Trophoblast cell (in vitro differentiated cells and primary cell): ENCODE data around the gene UFC1.

Experiments
- DNase-seq, 2 donors: peaks; one replicate each; pipeline ENCODE4 v3.0.0-alpha.2; 2016
- H2AFZ ChIP-seq: 2 replicates; pipeline ENCODE4 v1.6.1; 2013; ENCODE audit warnings: low read length, moderate library complexity, mild to moderate bottlenecking; ENCODE audit not compliant: insufficient read depth, poor library complexity
- H2AK5ac ChIP-seq: 2 replicates; pipeline ENCODE4 v1.6.1; 2013; ENCODE audit warnings: mild to moderate bottlenecking, low read length
- H2BK120ac ChIP-seq: 2 replicates; pipeline ENCODE4 v1.6.1; 2013; ENCODE audit warnings: low read length, mild to moderate bottlenecking, moderate library complexity; ENCODE audit not compliant: insufficient read depth, poor library complexity
- H2BK12ac ChIP-seq: 2 replicates; pipeline ENCODE4 v1.6.1; 2013; ENCODE audit warnings: mild to moderate bottlenecking, low read length, moderate library complexity
- H2BK5ac ChIP-seq: 2 replicates; pipeline ENCODE4 v1.6.1; 2013; ENCODE audit warnings: low read length, low read depth, moderate library complexity, mild to moderate bottlenecking; ENCODE audit not compliant: poor library complexity
- H3K14ac ChIP-seq: 2 replicates; pipeline ENCODE4 v1.6.1; 2013; ENCODE audit warnings: mild to moderate bottlenecking, low read length
- H3K18ac ChIP-seq: 2 replicates; pipeline ENCODE4 v1.6.1; 2013; ENCODE audit warnings: mild to moderate bottlenecking, low read length
- H3K23ac ChIP-seq: 2 replicates; pipeline ENCODE4 v1.6.1; 2013; ENCODE audit warnings: low read length
- H3K27ac ChIP-seq: 2 replicates; pipeline ENCODE4 v1.5.1; 2013; ENCODE audit warnings: low read depth, mild to moderate bottlenecking, inconsistent platforms, low read length, moderate library complexity
- H3K27me3 ChIP-seq: 2 replicates; pipeline ENCODE4 v1.6.1; 2013; ENCODE audit warnings: inconsistent platforms, mild to moderate bottlenecking, low read length, moderate library complexity; ENCODE audit not compliant: insufficient read depth
- H3K36me3 ChIP-seq, 2 experiments: 1 replicate in 1 of 2; 2 replicates in 1 of 2; pipeline ENCODE4 v1.6.1; 2013; ENCODE audit warnings: low read length in 2 of 2, mild to moderate bottlenecking in 2 of 2, moderate library complexity in 1 of 2; ENCODE audit not compliant: insufficient read depth in 2 of 2, control insufficient read depth in 1 of 2
- H3K4ac ChIP-seq: 2 replicates; pipeline ENCODE4 v1.6.1; 2013; ENCODE audit warnings: low read depth, mild to moderate bottlenecking, low read length, moderate library complexity
- H3K4me1 ChIP-seq, 2 experiments: 1 replicate in 1 of 2; 2 replicates in 1 of 2; pipeline ENCODE4 v1.6.1; 2013; ENCODE audit warnings: low read length in 2 of 2, mild to moderate bottlenecking in 2 of 2, moderate library complexity in 1 of 2; ENCODE audit not compliant: insufficient read depth in 2 of 2, control insufficient read depth in 1 of 2
- H3K4me2 ChIP-seq: 2 replicates; pipeline ENCODE4 v1.6.1; 2013; ENCODE audit warnings: inconsistent platforms, mild to moderate bottlenecking, low read length, moderate library complexity
- H3K4me3 ChIP-seq: 2 replicates; pipeline ENCODE4 v1.5.1; 2013; ENCODE audit warnings: mild to moderate bottlenecking, low read depth, low read length, inconsistent platforms
- H3K79me1 ChIP-seq: one replicate; pipeline ENCODE4 v1.6.1; 2013; ENCODE audit warnings: low read length
- H3K79me2 ChIP-seq: 2 replicates; pipeline ENCODE4 v1.6.1; 2013; ENCODE audit warnings: low read length, mild to moderate bottlenecking; ENCODE audit not compliant: control insufficient read depth, insufficient read depth, poor library complexity
- H3K9ac ChIP-seq: 2 replicates; pipeline ENCODE4 v1.6.1; 2013; ENCODE audit warnings: mild to moderate bottlenecking, low read length
- H3K9me3 ChIP-seq: 2 replicates; pipeline ENCODE4 v1.6.1; 2013; ENCODE audit warnings: low read depth, mild to moderate bottlenecking, control low read depth, inconsistent platforms, low read length; ENCODE audit not compliant: insufficient read depth
- H4K12ac ChIP-seq: 2 replicates; pipeline ENCODE4 v1.6.1; 2013; ENCODE audit warnings: low read depth, mild to moderate bottlenecking, low read length, moderate library complexity
- H4K8ac ChIP-seq: 2 replicates; pipeline ENCODE4 v1.6.1; 2013; ENCODE audit warnings: low read depth, mild to moderate bottlenecking, low read length, moderate library complexity
- H4K91ac ChIP-seq: one replicate; pipeline ENCODE4 v1.6.1; 2013; ENCODE audit warnings: low read depth, mild to moderate bottlenecking, low read length, moderate library complexity
- WGBS: extraction: QIAGEN DNeasy Blood & Tissue Kit; methylation state at CpG from one replicate; pipeline ENCODE4 v1.1.7; 2013; ENCODE audit warnings: missing lambda C conversion rate; ENCODE audit not compliant: insufficient read length, insufficient coverage; ENCODE audit errors: extremely low coverage; 5-methylcytosine and 5-hydroxymethylcytosine counted together

The UFC1 gene

DNA sequence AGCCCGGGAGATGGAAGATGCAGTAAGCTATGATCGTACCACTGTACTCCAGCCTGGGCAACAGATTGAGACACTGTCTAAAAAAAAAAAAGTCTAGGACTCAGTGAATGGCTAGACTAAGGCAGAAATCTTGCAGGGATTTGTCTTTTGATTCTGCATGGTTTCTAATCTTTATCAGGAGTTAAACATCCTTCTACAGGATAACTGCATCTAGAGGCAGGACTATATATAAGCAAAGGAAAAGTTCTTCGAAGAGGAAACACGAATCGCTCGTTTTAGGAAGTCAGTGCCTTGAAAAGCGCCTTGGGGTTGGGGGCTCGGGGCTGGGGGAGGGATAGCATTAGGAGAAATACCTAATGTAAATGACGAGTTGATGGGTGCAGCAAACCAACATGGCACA, 602 bp upstream of the UFC1 start:
- no peak overlapping the region for H3K4me3 ChIP-seq
- H3K18ac ChIP-seq: no peak overlapping the region
- H4K91ac ChIP-seq: no peak overlapping the region
- no CpG with 5 or more reads among the region's 9 CpGs for WGBS
- no peaks in the 10 kb centered on the region for H3K9me3 ChIP-seq
- H3K27ac ChIP-seq: no peak overlapping the region
- H3K4ac ChIP-seq: no peak overlapping the region
- H3K4me1 ChIP-seq: peaks cover 2 to 4% of the 10 kb centered on the region in 2 experiments
- no peak overlapping the region for H2BK5ac ChIP-seq
- no peak overlapping the region for H3K23ac ChIP-seq
- H2BK12ac ChIP-seq: no peak overlapping the region
- H4K8ac ChIP-seq: peak overlapping the region; percentile 84
- H3K79me2 ChIP-seq: peaks cover 5% of the 10 kb centered on the region
- H3K36me3 ChIP-seq: peaks cover 3 to 10% of the 10 kb centered on the region in 2 experiments
- H4K12ac ChIP-seq: no peak overlapping the region
- no peak overlapping the region for H3K14ac ChIP-seq
- no peak overlapping the region for H2AFZ ChIP-seq
- peak overlapping the region; percentile 46 for H3K4me2 ChIP-seq
- no peaks in the 10 kb centered on the region for H3K27me3 ChIP-seq
- peak in 1 of 2 donors; percentile 37 for DNase-seq
- H3K79me1 ChIP-seq: peaks cover 6% of the 10 kb centered on the region
- no peak overlapping the region for H2BK120ac ChIP-seq
- H3K9ac ChIP-seq: no peak overlapping the region
- no peak overlapping the region for H2AK5ac ChIP-seq

DNA sequence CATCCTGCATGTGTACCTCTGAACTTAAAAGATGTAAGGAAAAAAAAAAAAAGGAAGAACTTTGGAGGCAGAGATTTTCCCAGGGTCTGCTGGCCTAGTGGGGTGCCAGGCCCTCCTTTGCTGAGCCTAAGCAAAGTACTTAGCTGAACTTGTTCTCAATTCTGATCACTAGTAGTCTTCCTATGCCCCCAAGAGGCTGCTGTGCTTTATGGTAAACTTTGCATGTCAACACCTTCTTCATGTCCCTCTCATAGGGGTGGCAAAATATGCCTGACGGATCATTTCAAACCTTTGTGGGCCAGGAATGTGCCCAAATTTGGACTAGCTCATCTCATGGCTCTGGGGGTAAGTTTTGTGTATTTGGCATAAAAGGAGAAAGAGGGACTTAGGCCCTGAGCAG, 4.1 kb downstream of the UFC1 start:
- peaks cover 2% of the 10 kb centered on the region for H3K9me3 ChIP-seq
- H2AK5ac ChIP-seq: no peak overlapping the region
- H3K27me3 ChIP-seq: no peaks in the 10 kb centered on the region
- H3K4me2 ChIP-seq: no peak overlapping the region
- H3K14ac ChIP-seq: no peak overlapping the region
- H3K27ac ChIP-seq: no peak overlapping the region
- no peak overlapping the region for H3K4ac ChIP-seq
- H2BK120ac ChIP-seq: no peak overlapping the region
- H3K23ac ChIP-seq: no peak overlapping the region
- peaks cover 20 to 43% of the 10 kb centered on the region in 2 experiments for H3K36me3 ChIP-seq
- no peak overlapping the region for H4K91ac ChIP-seq
- H3K4me3 ChIP-seq: no peak overlapping the region
- peaks cover 14% of the 10 kb centered on the region for H3K79me1 ChIP-seq
- H3K18ac ChIP-seq: no peak overlapping the region
- DNase-seq: no peak
- H3K9ac ChIP-seq: no peak overlapping the region
- peaks cover 12% of the 10 kb centered on the region for H3K79me2 ChIP-seq
- H2BK12ac ChIP-seq: no peak overlapping the region
- WGBS: no CpG with 5 or more reads among the region's 1 CpG
- H4K12ac ChIP-seq: no peak overlapping the region
- H3K4me1 ChIP-seq: peaks cover 11 to 13% of the 10 kb centered on the region in 2 experiments
- no peak overlapping the region for H2BK5ac ChIP-seq
- H2AFZ ChIP-seq: no peak overlapping the region
- H4K8ac ChIP-seq: no peak overlapping the region

DNA sequence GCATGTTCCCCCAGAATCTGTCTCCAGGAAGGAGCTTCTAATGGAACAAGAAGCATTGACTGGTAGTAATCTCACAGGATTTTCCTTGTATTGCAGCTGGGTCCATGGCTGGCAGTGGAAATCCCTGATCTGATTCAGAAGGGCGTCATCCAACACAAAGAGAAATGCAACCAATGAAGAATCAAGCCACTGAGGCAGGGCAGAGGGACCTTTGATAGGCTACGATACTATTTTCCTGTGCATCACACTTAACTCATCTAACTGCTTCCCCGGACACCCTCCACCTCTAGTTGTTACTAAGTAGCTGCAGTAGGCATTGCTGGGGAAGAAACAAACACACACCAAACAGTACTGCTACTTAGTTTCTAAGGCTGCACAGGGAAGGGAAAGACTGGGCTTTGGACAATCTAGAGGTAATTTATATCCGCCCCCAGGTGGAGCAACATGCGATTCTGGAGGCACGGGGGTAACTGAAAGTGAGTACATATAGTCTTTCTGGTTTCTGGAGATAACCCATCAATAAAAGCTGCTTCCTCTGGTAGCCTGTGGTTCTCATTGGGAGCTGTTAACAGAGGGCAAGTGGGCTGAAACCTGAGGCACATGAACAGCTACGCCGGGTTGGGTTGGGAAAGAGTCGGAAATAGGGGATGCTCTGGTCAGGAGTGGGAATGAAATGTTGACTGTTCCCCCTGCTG, 4.7 kb downstream of the UFC1 start:
- no peak overlapping the region for H2BK120ac ChIP-seq
- no peak overlapping the region for H3K9ac ChIP-seq
- peak overlapping the region; percentile 33 for H4K91ac ChIP-seq
- H3K4me2 ChIP-seq: peak overlapping the region; percentile 68
- WGBS: no CpG with 5 or more reads among the region's 9 CpGs
- H3K4ac ChIP-seq: no peak overlapping the region
- H3K14ac ChIP-seq: no peak overlapping the region
- peaks cover 12% of the 10 kb centered on the region for H3K79me2 ChIP-seq
- no peak overlapping the region for H2BK5ac ChIP-seq
- no peak overlapping the region for H2AK5ac ChIP-seq
- H3K27ac ChIP-seq: peak overlapping the region; percentile 7
- no peak overlapping the region for H3K18ac ChIP-seq
- no peak overlapping the region for H2AFZ ChIP-seq
- H3K79me1 ChIP-seq: peaks cover 14% of the 10 kb centered on the region
- H3K4me1 ChIP-seq: peaks cover 11 to 13% of the 10 kb centered on the region in 2 experiments
- no peak overlapping the region for H3K23ac ChIP-seq
- H3K4me3 ChIP-seq: no peak overlapping the region
- peak overlapping the region; percentile 91 for H4K8ac ChIP-seq
- H2BK12ac ChIP-seq: no peak overlapping the region
- H3K36me3 ChIP-seq: peaks cover 22 to 47% of the 10 kb centered on the region in 2 experiments
- DNase-seq: no peak
- peaks cover 2% of the 10 kb centered on the region for H3K9me3 ChIP-seq
- no peaks in the 10 kb centered on the region for H3K27me3 ChIP-seq
- peak overlapping the region; percentile 68 for H4K12ac ChIP-seq

DNA sequence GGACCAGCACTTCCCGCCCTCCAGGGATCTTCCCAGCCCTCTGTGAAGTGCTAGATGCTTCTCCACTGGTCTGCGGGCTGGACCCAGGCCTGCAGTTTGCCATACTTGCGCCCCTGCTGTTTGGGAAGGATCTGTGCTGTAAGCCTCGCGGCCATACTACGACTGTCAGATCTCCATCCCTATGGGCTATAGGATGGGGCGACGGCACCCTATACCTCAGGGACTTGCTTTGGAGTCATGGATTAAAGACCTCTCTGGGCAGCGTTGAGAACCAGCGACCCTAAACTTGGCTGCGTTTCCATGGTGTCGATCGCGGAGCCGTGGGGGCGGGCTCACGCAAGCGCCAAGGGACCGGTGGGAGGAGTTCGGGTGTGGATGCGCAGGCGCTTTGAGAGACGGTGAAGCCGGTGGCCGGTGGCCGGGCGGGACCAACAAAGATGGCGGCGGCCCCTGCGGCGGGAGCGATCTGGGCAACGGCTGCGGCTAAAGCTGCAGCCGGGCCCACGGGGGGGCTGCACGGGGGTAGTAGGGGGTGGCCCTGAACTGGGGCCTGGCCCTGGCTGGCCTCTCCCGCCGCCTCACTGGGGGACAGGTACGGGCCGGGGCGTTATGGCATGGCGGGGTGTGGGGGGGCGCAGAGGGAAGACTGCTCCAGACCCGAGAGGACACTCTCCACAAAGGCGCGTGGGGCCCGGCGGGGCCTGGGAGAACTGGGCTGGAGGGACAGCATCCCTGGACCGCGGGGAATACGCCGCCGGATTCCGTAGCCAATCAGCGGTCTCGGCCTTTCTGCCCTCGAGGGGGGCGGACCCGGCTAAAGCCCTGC, 5.5 kb downstream of the UFC1 start, which contains the start of gene USP21:
TSS of gene USP21 (plus strand) at position 414 of the 826 bp plus-strand sequence. CDS start 1,141 bp downstream, outside the sequence.
- Histone ChIP-seq H4K8ac (peak within 1 kb of the TSS; percentile 99), H2AFZ (peak within 1 kb of the TSS; percentile 88), H3K27ac (peak within 1 kb of the TSS; percentile 54), H4K91ac (peak within 1 kb of the TSS; percentile 90), H3K9me3 (peaks cover 2% of the 10 kb centered on the region), H3K79me2 (peaks cover 8% of the 10 kb centered on the region), H3K14ac (peak within 1 kb of the TSS; percentile 72), H3K4me3 (peak within 1 kb of the TSS; percentile 84), H3K4me1 (peaks cover 11 to 13% of the 10 kb centered on the region in 2 experiments), H3K4ac (peak within 1 kb of the TSS; percentile 87), H3K23ac (no peak within 1 kb of the TSS), H2AK5ac (peak within 1 kb of the TSS; percentile 83), H2BK5ac (peak within 1 kb of the TSS; percentile 61), H3K79me1 (peaks cover 8% of the 10 kb centered on the region), H3K4me2 (peak within 1 kb of the TSS; percentile 68), H3K36me3 (peaks cover 22 to 50% of the 10 kb centered on the region in 2 experiments), H3K27me3 (no peaks in the 10 kb centered on the region), H2BK120ac (peak within 1 kb of the TSS; percentile 52), H2BK12ac (no peak within 1 kb of the TSS), H3K9ac (peak within 1 kb of the TSS; percentile 70), H4K12ac (peak within 1 kb of the TSS; percentile 73), H3K18ac (peak within 1 kb of the TSS; percentile 95)
- peak; percentile 88 to 96 for DNase-seq
- WGBS: no CpG with 5 or more reads among the region's 60 CpGs
